ENCODE data around the gene TRRAP.

The TRRAP gene

DNA sequence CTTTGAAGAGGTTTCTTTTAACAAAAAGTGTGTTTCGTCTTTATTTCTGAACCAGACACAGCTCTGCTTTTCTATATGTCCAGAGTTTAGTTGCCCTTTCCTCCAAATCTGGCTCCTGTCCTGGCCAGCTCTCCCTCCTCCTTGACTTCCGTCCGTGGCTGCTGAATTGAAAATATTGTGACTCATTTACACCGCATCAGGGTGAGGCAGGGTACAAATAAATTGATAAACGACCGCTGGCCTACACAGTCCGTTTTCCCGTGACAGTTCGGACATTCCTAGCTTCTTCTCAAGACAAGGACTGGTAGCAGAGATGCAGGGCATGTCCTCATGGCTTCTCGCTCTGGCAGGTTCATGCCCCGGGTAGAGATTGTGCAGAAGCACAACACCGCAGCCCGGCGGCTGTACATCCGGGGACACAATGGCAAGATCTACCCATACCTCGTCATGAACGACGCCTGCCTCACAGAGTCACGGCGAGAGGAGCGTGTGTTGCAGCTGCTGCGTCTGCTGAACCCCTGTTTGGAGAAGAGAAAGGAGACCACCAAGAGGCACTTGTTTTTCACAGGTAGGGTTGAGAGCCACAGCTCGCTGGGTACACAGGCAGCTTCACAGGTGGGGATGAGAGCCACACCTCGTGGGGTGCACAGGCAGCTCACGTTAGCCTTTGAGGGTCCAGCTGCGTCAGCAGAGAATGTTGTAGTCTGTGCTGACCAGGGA is 126.6 kb downstream of the TRRAP start:
- H3K36me3 ChIP-seq (ENCODE audit: low read depth), result peaks cover 50% of the 10 kb centered on the region
- ATAC-seq (ENCODE audit: low read depth) (no peak), DNase-seq (ENCODE audit: low spot score) (no peak)
- TF ChIP-seq, protein P1, sequence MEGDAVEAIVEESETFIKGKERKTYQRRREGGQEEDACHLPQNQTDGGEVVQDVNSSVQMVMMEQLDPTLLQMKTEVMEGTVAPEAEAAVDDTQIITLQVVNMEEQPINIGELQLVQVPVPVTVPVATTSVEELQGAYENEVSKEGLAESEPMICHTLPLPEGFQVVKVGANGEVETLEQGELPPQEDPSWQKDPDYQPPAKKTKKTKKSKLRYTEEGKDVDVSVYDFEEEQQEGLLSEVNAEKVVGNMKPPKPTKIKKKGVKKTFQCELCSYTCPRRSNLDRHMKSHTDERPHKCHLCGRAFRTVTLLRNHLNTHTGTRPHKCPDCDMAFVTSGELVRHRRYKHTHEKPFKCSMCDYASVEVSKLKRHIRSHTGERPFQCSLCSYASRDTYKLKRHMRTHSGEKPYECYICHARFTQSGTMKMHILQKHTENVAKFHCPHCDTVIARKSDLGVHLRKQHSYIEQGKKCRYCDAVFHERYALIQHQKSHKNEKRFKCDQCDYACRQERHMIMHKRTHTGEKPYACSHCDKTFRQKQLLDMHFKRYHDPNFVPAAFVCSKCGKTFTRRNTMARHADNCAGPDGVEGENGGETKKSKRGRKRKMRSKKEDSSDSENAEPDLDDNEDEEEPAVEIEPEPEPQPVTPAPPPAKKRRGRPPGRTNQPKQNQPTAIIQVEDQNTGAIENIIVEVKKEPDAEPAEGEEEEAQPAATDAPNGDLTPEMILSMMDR (IDR thresholded peaks at IDR 0.05; ENCODE audit: poor library complexity, severe bottlenecking), result no peak
- no peak overlapping the region for H3K4me3 ChIP-seq (ENCODE audit: severe bottlenecking)
- H3K27ac ChIP-seq (ENCODE audit: poor library complexity, severe bottlenecking), result no peak overlapping the region
- no peaks in the 10 kb centered on the region for H3K4me1 ChIP-seq (ENCODE audit: insufficient read depth, poor library complexity, severe bottlenecking)
- H3K27me3 ChIP-seq (ENCODE audit: insufficient read depth, poor library complexity, severe bottlenecking), result no peaks in the 10 kb centered on the region
- no peaks in the 10 kb centered on the region for H3K9me3 ChIP-seq (ENCODE audit: severe bottlenecking)

DNA sequence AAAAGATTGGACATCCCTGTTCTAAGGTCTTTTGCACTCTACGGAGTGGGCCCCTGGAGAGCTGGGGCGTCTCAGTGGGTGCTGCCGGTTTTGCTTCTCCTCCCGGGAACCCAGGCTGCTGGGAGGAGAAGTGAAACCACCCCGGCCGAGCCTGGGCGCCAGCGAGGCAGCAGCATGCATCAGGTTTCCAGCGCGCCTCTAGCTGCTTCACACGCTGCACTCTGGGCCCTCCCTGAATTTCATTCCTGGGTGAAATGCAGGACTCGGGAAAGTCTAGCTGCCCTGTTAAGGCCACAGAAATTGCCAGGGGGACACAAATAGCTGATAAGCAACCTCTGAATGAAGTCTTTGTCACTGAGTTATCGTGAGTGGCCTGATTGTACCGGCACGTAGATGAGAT is 127.4 kb downstream of the TRRAP start:
- Histone ChIP-seq H3K4me3 (ENCODE audit: severe bottlenecking) (no peak overlapping the region), H3K9me3 (ENCODE audit: severe bottlenecking) (no peaks in the 10 kb centered on the region), H3K4me1 (ENCODE audit: insufficient read depth, poor library complexity, severe bottlenecking) (no peaks in the 10 kb centered on the region), H3K36me3 (ENCODE audit: low read depth) (peaks cover 52% of the 10 kb centered on the region), H3K27me3 (ENCODE audit: insufficient read depth, poor library complexity, severe bottlenecking) (no peaks in the 10 kb centered on the region), H3K27ac (ENCODE audit: poor library complexity, severe bottlenecking) (no peak overlapping the region)
- ATAC-seq (ENCODE audit: low read depth), result no peak
- no peak for DNase-seq (ENCODE audit: low spot score)
- TF ChIP-seq, protein P1 (IDR thresholded peaks at IDR 0.05; ENCODE audit: poor library complexity, severe bottlenecking), result no peak

DNA sequence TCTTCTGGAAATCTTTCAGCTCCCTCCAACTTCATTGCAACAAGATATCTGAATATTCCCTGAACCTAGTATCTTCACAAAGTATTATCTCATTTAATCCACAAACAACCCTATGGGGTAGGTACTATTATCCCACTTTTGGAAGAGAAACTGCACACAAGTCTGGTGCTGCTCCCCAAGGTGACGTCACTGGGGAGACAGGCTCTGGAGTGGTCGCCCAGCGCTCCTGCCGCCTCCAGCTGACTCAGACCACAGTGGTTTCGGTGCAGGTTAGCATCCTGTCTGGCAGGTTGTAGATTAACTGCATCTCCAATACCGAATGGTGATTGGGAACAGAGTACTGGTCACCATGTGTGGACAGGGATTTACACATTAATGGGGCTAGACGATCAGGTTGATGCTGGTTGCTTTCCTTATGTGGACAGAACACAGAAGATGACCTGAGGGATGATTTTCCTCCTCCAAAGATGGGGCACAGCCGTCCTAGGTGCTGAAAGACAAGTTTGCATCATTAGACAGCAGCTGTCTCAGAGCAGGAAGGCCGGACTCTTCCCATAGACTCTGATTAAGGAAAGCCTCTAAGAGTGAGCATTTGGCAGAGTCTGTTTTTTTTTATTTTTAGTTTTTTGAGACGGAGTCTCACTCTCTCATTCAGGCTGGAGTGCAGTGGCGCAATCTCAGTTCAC is 128.6 kb downstream of the TRRAP start:
- DNase-seq (ENCODE audit: low spot score), result no peak
- Histone ChIP-seq H3K27me3 (ENCODE audit: insufficient read depth, poor library complexity, severe bottlenecking) (no peaks in the 10 kb centered on the region), H3K4me1 (ENCODE audit: insufficient read depth, poor library complexity, severe bottlenecking) (no peaks in the 10 kb centered on the region), H3K9me3 (ENCODE audit: severe bottlenecking) (no peaks in the 10 kb centered on the region), H3K36me3 (ENCODE audit: low read depth) (peaks cover 51% of the 10 kb centered on the region), H3K4me3 (ENCODE audit: severe bottlenecking) (no peak overlapping the region), H3K27ac (ENCODE audit: poor library complexity, severe bottlenecking) (no peak overlapping the region)
- TF ChIP-seq, protein P1 (IDR thresholded peaks at IDR 0.05; ENCODE audit: poor library complexity, severe bottlenecking), result no peak
- ATAC-seq (ENCODE audit: low read depth), result no peak

DNA sequence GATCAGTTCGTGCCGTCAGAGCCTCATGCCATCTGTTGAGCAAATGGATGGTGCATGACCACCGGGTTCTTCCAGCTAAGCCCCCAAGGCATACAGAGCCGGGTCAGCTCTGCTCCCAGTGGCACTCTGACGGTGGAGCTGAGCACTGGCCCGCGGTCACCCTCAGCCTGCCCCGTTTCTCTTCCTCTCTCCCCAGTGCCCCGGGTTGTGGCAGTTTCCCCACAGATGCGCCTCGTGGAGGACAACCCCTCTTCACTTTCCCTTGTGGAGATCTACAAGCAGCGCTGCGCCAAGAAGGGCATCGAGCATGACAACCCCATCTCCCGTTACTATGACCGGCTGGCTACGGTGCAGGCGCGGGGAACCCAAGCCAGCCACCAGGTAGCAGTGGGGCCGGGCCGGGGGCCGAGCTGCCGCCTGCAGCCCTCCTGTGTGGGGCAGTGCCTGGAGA is 129.9 kb downstream of the TRRAP start:
- DNase-seq (ENCODE audit: low spot score), result no peak
- TF ChIP-seq, protein P1 (IDR thresholded peaks at IDR 0.05; ENCODE audit: poor library complexity, severe bottlenecking), result no peak
- Histone ChIP-seq H3K27me3 (ENCODE audit: insufficient read depth, poor library complexity, severe bottlenecking) (no peaks in the 10 kb centered on the region), H3K4me3 (ENCODE audit: severe bottlenecking) (no peak overlapping the region), H3K4me1 (ENCODE audit: insufficient read depth, poor library complexity, severe bottlenecking) (no peaks in the 10 kb centered on the region), H3K9me3 (ENCODE audit: severe bottlenecking) (no peaks in the 10 kb centered on the region), H3K27ac (ENCODE audit: poor library complexity, severe bottlenecking) (no peak overlapping the region), H3K36me3 (ENCODE audit: low read depth) (peaks cover 65% of the 10 kb centered on the region)
- no peak for ATAC-seq (ENCODE audit: low read depth)

Measured in RWPE2 (cell line).